Lower leg skin (tissue), 4 donors: ENCODE data around the gene NDUFB7. TPM values are rescaled to one million over a fixed set of nuclear protein-coding genes. Genes with fewer than 3 reads are reported as not detected.

Experiments
- DNase-seq, 2 donors: peaks; one replicate each; pipeline ENCODE4 v3.0.0-alpha.2; 2019; ENCODE audit warnings: low spot score in 2 of 2
- H3K4me3 ChIP-seq: fragments of 200-600 bp; sonication (generic); 2 replicates; pipeline ENCODE4 v1.5.1; 2017; ENCODE audit warnings: mild to moderate bottlenecking, low read depth; ENCODE audit not compliant: poor library complexity, severe bottlenecking
- POLR2A ChIP-seq, 2 donors: fragments of 450-650 bp; IDR thresholded peaks; one replicate each; pipeline ENCODE4 v1.6.1; 2016 to 2017; ENCODE audit warnings: antibody characterized with exemption in 2 of 2, mild to moderate bottlenecking in 1 of 2, moderate library complexity in 1 of 2
- WGBS, 2 donors: methylation state at CpG; one replicate each; pipeline ENCODE4 v1.1.5; 2018; 5-methylcytosine and 5-hydroxymethylcytosine counted together
- intact Hi-C: fragments of 100-400 bp; cut with DNase I; formaldehyde crosslinking; loops from one replicate; pipeline ENCODE4 v1.15.0; 2023; ENCODE audit warnings: low total_unique reads
- total RNA-seq, 4 donors: library from RNA; depleted of rRNA; stranded (reverse); fragments of >200 nt; gene quantifications; one replicate each; pipeline ENCODE4 v1.1.0, GENCODE V29; 2016
- TF ChIP-seq, protein P1 (sequence below), 3 donors: fragments of 450-650 bp; IDR thresholded peaks; one replicate each; pipeline ENCODE4 v1.5.1; 2016; ENCODE audit warnings: antibody characterized with exemption in 3 of 3, mild to moderate bottlenecking in 3 of 3, moderate library complexity in 2 of 3

The NDUFB7 gene
- total RNA-seq, 4 donors from 2014 or later: 219 to 332 (median 280) TPM

DNA sequence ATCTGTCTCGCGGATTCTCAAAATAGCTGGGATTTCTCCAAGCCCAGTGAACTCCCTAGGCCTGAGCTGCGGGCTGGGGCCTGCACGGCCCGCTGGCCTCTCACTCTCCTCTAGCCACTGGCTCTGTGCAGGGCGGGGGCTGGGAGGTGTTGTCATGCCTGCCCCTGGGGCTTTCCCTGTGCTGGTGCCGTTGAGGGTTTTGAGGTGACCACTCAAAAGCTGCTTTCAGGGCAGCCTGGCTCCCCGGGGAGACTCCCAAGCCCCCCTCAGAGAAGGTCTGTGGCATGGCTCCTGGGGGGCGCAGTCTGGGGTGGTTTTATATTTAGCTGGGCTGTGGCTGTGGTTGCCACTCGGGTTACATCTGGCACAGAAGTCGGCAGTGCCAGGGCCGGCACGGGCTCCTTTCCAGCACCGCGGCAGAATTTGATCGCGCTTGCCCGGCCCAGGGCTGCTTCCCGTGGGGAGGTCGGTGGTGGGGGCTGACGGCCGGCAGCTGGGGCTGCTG, 10.0 kb downstream of the NDUFB7 start:
- H3K4me3 ChIP-seq: no peak overlapping the region
- intact Hi-C loops: loop anchor here (10.0 kb wide), 1 partner anchor 123 kb away; no protein-coding TSS in a partner anchor
- TF ChIP-seq POLR2A (IDR thresholded peaks at IDR 0.05): no peak
- TF ChIP-seq, protein P1, sequence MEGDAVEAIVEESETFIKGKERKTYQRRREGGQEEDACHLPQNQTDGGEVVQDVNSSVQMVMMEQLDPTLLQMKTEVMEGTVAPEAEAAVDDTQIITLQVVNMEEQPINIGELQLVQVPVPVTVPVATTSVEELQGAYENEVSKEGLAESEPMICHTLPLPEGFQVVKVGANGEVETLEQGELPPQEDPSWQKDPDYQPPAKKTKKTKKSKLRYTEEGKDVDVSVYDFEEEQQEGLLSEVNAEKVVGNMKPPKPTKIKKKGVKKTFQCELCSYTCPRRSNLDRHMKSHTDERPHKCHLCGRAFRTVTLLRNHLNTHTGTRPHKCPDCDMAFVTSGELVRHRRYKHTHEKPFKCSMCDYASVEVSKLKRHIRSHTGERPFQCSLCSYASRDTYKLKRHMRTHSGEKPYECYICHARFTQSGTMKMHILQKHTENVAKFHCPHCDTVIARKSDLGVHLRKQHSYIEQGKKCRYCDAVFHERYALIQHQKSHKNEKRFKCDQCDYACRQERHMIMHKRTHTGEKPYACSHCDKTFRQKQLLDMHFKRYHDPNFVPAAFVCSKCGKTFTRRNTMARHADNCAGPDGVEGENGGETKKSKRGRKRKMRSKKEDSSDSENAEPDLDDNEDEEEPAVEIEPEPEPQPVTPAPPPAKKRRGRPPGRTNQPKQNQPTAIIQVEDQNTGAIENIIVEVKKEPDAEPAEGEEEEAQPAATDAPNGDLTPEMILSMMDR (IDR thresholded peaks at IDR 0.05): no peak
- WGBS, 2 donors: 17 to 47% methylated on average over 13 to 20 of the region's 22 CpGs
- DNase-seq: no peak

DNA sequence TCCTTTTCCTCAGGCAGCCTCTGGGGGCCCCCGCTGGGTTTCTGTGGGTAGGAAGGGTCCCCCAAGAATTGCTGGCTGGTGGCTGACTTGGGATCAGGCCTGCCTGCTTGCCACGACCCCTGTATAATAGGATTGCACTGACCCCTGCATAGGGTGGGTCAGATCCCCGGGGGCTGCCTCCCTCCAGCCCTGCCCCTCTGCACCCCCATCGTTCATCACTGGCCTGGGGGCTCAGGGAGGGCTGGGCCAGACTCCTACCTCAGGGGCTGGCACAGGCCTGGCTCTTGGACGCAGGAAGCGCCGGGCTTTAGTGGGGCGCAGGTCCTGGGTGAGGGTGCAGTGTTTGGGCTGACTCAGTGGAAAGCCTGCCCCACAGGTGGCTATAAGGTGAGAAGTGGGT, 10.6 kb downstream of the NDUFB7 start:
- no peak for TF ChIP-seq POLR2A (IDR thresholded peaks at IDR 0.05)
- TF ChIP-seq, protein P1 (IDR thresholded peaks at IDR 0.05): no peak
- 55 to 57% methylated on average over 5 to 8 of the region's 8 CpGs for whole genome bisulfite sequencing, 2 donors
- intact Hi-C loops: loop anchor here (10.0 kb wide), 1 partner anchor 124 kb away; no protein-coding TSS in a partner anchor
- no peak overlapping the region for H3K4me3 ChIP-seq
- no peak for DNase-seq

DNA sequence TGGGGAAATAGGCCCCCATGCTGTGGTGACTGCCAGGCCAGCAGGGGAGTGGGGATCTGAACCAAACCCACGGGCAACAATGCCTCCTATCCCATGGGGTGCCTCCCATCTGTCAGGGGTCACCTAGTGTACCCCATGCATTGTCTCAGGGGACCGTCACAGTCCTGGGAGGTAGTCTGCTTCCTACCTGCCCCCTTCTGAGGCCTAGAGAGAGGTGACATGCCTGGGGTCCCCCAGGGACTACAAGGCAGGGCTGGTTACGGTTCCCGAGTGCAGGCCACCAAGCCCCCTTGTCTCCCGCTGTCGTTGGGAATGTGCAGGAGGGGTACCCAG, 11.1 kb downstream of the NDUFB7 start:
- no peak overlapping the region for H3K4me3 ChIP-seq
- DNase-seq: no peak
- intact Hi-C loops: loop anchor here (10.0 kb wide), 1 partner anchor 124 kb away; no protein-coding TSS in a partner anchor
- WGBS, 2 donors: 69 to 86% methylated on average over 6 of the region's 6 CpGs
- TF ChIP-seq, protein P1 (IDR thresholded peaks at IDR 0.05): no peak
- no peak for TF ChIP-seq POLR2A (IDR thresholded peaks at IDR 0.05)

- WGBS, 2 donors: 48 to 55% methylated on average over 27 of the region's 28 CpGs
- no peak overlapping the region for H3K4me3 ChIP-seq
- intact Hi-C loops: loop anchor here (10.0 kb wide), 1 partner anchor 125 kb away; no protein-coding TSS in a partner anchor
- DNase-seq: no peak
- no peak for TF ChIP-seq POLR2A (IDR thresholded peaks at IDR 0.05)
- TF ChIP-seq, protein P1 (IDR thresholded peaks at IDR 0.05): no peak
Measured at GRCh38 chr19:14559916-14560775, 11.7 kb downstream of the NDUFB7 start.

GRCh38 chr19:14558370-14559066, 13.3 kb downstream of the NDUFB7 start:
- intact Hi-C loops: no loop called here
- 43 to 60% methylated on average over 22 to 23 of the region's 23 CpGs for WGBS, 2 donors
- no peak overlapping the region for H3K4me3 ChIP-seq
- DNase-seq: no peak
- TF ChIP-seq POLR2A (IDR thresholded peaks at IDR 0.05): no peak
- TF ChIP-seq, protein P1 (IDR thresholded peaks at IDR 0.05): no peak
